MM.1S (cell line): Measurements from ENCODE around the gene HCN4.

Experiments used
- CTCF ChIP-seq: fragments of 300-600 bp; sonication (generic); IDR thresholded peaks from 2 replicates; pipeline ENCODE4 v1.5.1; 2016; ENCODE audit warnings: antibody characterized with exemption, low read length, mixed read lengths
- EZH2 ChIP-seq: fragments of 300-600 bp; sonication (generic); optimal IDR thresholded peaks from 2 replicates; pipeline ENCODE3; 2017; ENCODE audit warnings: low read depth, mild to moderate bottlenecking, antibody characterized with exemption, low read length, mixed read lengths
- EZH2phosphoT487 ChIP-seq: fragments of 300-600 bp; sonication (generic); IDR thresholded peaks from 2 replicates; pipeline ENCODE4 v1.6.1; 2018; ENCODE audit warnings: antibody characterized with exemption, low read length

- TF ChIP-seq CTCF = no peak
- TF ChIP-seq EZH2 = no peak
- TF ChIP-seq EZH2phosphoT487 = no peak
Observed at GRCh38 chr15:73378089-73378488, 9.3 kb upstream of the HCN4 start.
